ENCODE data around the gene SCN8A.

Gene SCN8A

GRCh38 chr12:51838762-51839161 lies 247.7 kb downstream of the SCN8A start:
- WGBS (ENCODE audit: insufficient coverage, insufficient read length), result no CpG with 5 or more reads among the region's 4 CpGs
- peaks cover 9% of the 10 kb centered on the region for H3K4me1 ChIP-seq (ENCODE audit: control insufficient read depth, insufficient read depth, low read length)
- H3K27me3 ChIP-seq (ENCODE audit: control insufficient read depth, insufficient read depth, low read length), result no peaks in the 10 kb centered on the region
- H3K27ac ChIP-seq (ENCODE audit: low read length), result no peak overlapping the region
- no peaks in the 10 kb centered on the region for H3K9me3 ChIP-seq (ENCODE audit: control insufficient read depth, insufficient read depth, low read length)
- no peaks in the 10 kb centered on the region for H3K36me3 ChIP-seq (ENCODE audit: control insufficient read depth, insufficient read depth, low read length)
- no peak overlapping the region for H3K4me3 ChIP-seq (ENCODE audit: low read length)
- DNase-seq (ENCODE audit: low read depth, low spot score), result no peak

- H3K36me3 ChIP-seq (ENCODE audit: control insufficient read depth, insufficient read depth, low read length), result no peaks in the 10 kb centered on the region
- DNase-seq (ENCODE audit: low read depth, low spot score), result no peak
- no CpG with 5 or more reads among the region's 5 CpGs for WGBS (ENCODE audit: insufficient coverage, insufficient read length)
- H3K27ac ChIP-seq (ENCODE audit: low read length), result no peak overlapping the region
- no peak overlapping the region for H3K4me3 ChIP-seq (ENCODE audit: low read length)
- no peaks in the 10 kb centered on the region for H3K27me3 ChIP-seq (ENCODE audit: control insufficient read depth, insufficient read depth, low read length)
- no peaks in the 10 kb centered on the region for H3K9me3 ChIP-seq (ENCODE audit: control insufficient read depth, insufficient read depth, low read length)
- H3K4me1 ChIP-seq (ENCODE audit: control insufficient read depth, insufficient read depth, low read length), result peaks cover 8% of the 10 kb centered on the region
Observed at GRCh38 chr12:51839310-51839947, 248.4 kb downstream of the SCN8A start.

- WGBS (ENCODE audit: insufficient coverage, insufficient read length), result no CpG with 5 or more reads among the region's 6 CpGs
- no peak for DNase-seq (ENCODE audit: low read depth, low spot score)
- Histone ChIP-seq H3K27ac (ENCODE audit: low read length) (no peak overlapping the region), H3K36me3 (ENCODE audit: control insufficient read depth, insufficient read depth, low read length) (no peaks in the 10 kb centered on the region), H3K27me3 (ENCODE audit: control insufficient read depth, insufficient read depth, low read length) (no peaks in the 10 kb centered on the region), H3K4me1 (ENCODE audit: control insufficient read depth, insufficient read depth, low read length) (peaks cover 11% of the 10 kb centered on the region), H3K4me3 (ENCODE audit: low read length) (no peak overlapping the region), H3K9me3 (ENCODE audit: control insufficient read depth, insufficient read depth, low read length) (no peaks in the 10 kb centered on the region)
Observed at GRCh38 chr12:51840966-51841365, 249.9 kb downstream of the SCN8A start.

- no peak overlapping the region for H3K4me3 ChIP-seq (ENCODE audit: low read length)
- no peaks in the 10 kb centered on the region for H3K27me3 ChIP-seq (ENCODE audit: control insufficient read depth, insufficient read depth, low read length)
- no peaks in the 10 kb centered on the region for H3K36me3 ChIP-seq (ENCODE audit: control insufficient read depth, insufficient read depth, low read length)
- DNase-seq (ENCODE audit: low read depth, low spot score), result no peak
- H3K4me1 ChIP-seq (ENCODE audit: control insufficient read depth, insufficient read depth, low read length), result peaks cover 13% of the 10 kb centered on the region
- WGBS (ENCODE audit: insufficient coverage, insufficient read length), result no CpG with 5 or more reads among the region's 6 CpGs
- H3K9me3 ChIP-seq (ENCODE audit: control insufficient read depth, insufficient read depth, low read length), result no peaks in the 10 kb centered on the region
- no peak overlapping the region for H3K27ac ChIP-seq (ENCODE audit: low read length)
Observed at GRCh38 chr12:51841727-51842126, 250.7 kb downstream of the SCN8A start.

- Histone ChIP-seq H3K27me3 (ENCODE audit: control insufficient read depth, insufficient read depth, low read length) (peaks cover 5% of the 10 kb centered on the region; the same call in 1 of the 2 replicates), H3K4me3 (ENCODE audit: low read length) (no peak overlapping the region), H3K4me1 (ENCODE audit: control insufficient read depth, insufficient read depth, low read length) (peaks cover 12% of the 10 kb centered on the region), H3K36me3 (ENCODE audit: control insufficient read depth, insufficient read depth, low read length) (no peaks in the 10 kb centered on the region), H3K9me3 (ENCODE audit: control insufficient read depth, insufficient read depth, low read length) (no peaks in the 10 kb centered on the region), H3K27ac (ENCODE audit: low read length) (no peak overlapping the region)
- no peak for DNase-seq (ENCODE audit: low read depth, low spot score)
- WGBS (ENCODE audit: insufficient coverage, insufficient read length), result no CpG with 5 or more reads among the region's 4 CpGs
Observed at GRCh38 chr12:51844854-51845253, 253.8 kb downstream of the SCN8A start.

GRCh38 chr12:51845482-51845881 lies 254.4 kb downstream of the SCN8A start:
- WGBS (ENCODE audit: insufficient coverage, insufficient read length), result no CpG with 5 or more reads among the region's 7 CpGs
- DNase-seq (ENCODE audit: low read depth, low spot score), result no peak
- no peak overlapping the region for H3K27ac ChIP-seq (ENCODE audit: low read length)
- H3K36me3 ChIP-seq (ENCODE audit: control insufficient read depth, insufficient read depth, low read length), result no peaks in the 10 kb centered on the region
- no peak overlapping the region for H3K4me3 ChIP-seq (ENCODE audit: low read length)
- peaks cover 12% of the 10 kb centered on the region for H3K4me1 ChIP-seq (ENCODE audit: control insufficient read depth, insufficient read depth, low read length)
- peaks cover 12% of the 10 kb centered on the region for H3K27me3 ChIP-seq (ENCODE audit: control insufficient read depth, insufficient read depth, low read length)
- no peaks in the 10 kb centered on the region for H3K9me3 ChIP-seq (ENCODE audit: control insufficient read depth, insufficient read depth, low read length)

GRCh38 chr12:51846271-51846691 lies 255.2 kb downstream of the SCN8A start:
- peaks cover 12% of the 10 kb centered on the region for H3K4me1 ChIP-seq (ENCODE audit: control insufficient read depth, insufficient read depth, low read length)
- H3K9me3 ChIP-seq (ENCODE audit: control insufficient read depth, insufficient read depth, low read length), result no peaks in the 10 kb centered on the region
- WGBS (ENCODE audit: insufficient coverage, insufficient read length), result no CpG with 5 or more reads among the region's 15 CpGs
- no peaks in the 10 kb centered on the region for H3K36me3 ChIP-seq (ENCODE audit: control insufficient read depth, insufficient read depth, low read length)
- H3K27ac ChIP-seq (ENCODE audit: low read length), result no peak overlapping the region
- H3K27me3 ChIP-seq (ENCODE audit: control insufficient read depth, insufficient read depth, low read length), result peaks cover 17% of the 10 kb centered on the region
- H3K4me3 ChIP-seq (ENCODE audit: low read length), result no peak overlapping the region
- no peak for DNase-seq (ENCODE audit: low read depth, low spot score)

- peaks cover 21% of the 10 kb centered on the region for H3K27me3 ChIP-seq (ENCODE audit: control insufficient read depth, insufficient read depth, low read length)
- WGBS (ENCODE audit: insufficient coverage, insufficient read length), result no CpG with 5 or more reads among the region's 59 CpGs
- no peaks in the 10 kb centered on the region for H3K36me3 ChIP-seq (ENCODE audit: control insufficient read depth, insufficient read depth, low read length)
- H3K9me3 ChIP-seq (ENCODE audit: control insufficient read depth, insufficient read depth, low read length), result no peaks in the 10 kb centered on the region
- peaks cover 10% of the 10 kb centered on the region for H3K4me1 ChIP-seq (ENCODE audit: control insufficient read depth, insufficient read depth, low read length)
- no peak overlapping the region for H3K27ac ChIP-seq (ENCODE audit: low read length)
- no peak for DNase-seq (ENCODE audit: low read depth, low spot score)
- H3K4me3 ChIP-seq (ENCODE audit: low read length), result peak overlapping the region; percentile 67; the same call in 1 of the 2 replicates
Observed at GRCh38 chr12:51846911-51847642, 256.0 kb downstream of the SCN8A start.

- Histone ChIP-seq H3K4me1 (ENCODE audit: control insufficient read depth, insufficient read depth, low read length) (peaks cover 10% of the 10 kb centered on the region), H3K27me3 (ENCODE audit: control insufficient read depth, insufficient read depth, low read length) (peaks cover 27% of the 10 kb centered on the region), H3K36me3 (ENCODE audit: control insufficient read depth, insufficient read depth, low read length) (no peaks in the 10 kb centered on the region), H3K4me3 (ENCODE audit: low read length) (peak overlapping the region; percentile 67; the same call in 1 of the 2 replicates), H3K9me3 (ENCODE audit: control insufficient read depth, insufficient read depth, low read length) (no peaks in the 10 kb centered on the region), H3K27ac (ENCODE audit: low read length) (no peak overlapping the region)
- no peak for DNase-seq (ENCODE audit: low read depth, low spot score)
- no CpG with 5 or more reads among the region's 40 CpGs for WGBS (ENCODE audit: insufficient coverage, insufficient read length)
Observed at GRCh38 chr12:51847643-51848325, 256.8 kb downstream of the SCN8A start.

- Histone ChIP-seq H3K36me3 (ENCODE audit: control insufficient read depth, insufficient read depth, low read length) (no peaks in the 10 kb centered on the region), H3K4me3 (ENCODE audit: low read length) (peak within 1 kb of the TSS; percentile 67), H3K27ac (ENCODE audit: low read length) (no peak within 1 kb of the TSS), H3K9me3 (ENCODE audit: control insufficient read depth, insufficient read depth, low read length) (no peaks in the 10 kb centered on the region), H3K4me1 (ENCODE audit: control insufficient read depth, insufficient read depth, low read length) (peaks cover 10% of the 10 kb centered on the region), H3K27me3 (ENCODE audit: control insufficient read depth, insufficient read depth, low read length) (peaks cover 27% of the 10 kb centered on the region)
- WGBS (ENCODE audit: insufficient coverage, insufficient read length), result no CpG with 5 or more reads among the region's 51 CpGs
- DNase-seq (ENCODE audit: low read depth, low spot score), result no peak
Observed at GRCh38 chr12:51848326-51848727, 257.3 kb downstream of the SCN8A start, which contains the start of gene FIGNL2. FIGNL2 (minus strand) TSS chr12:51848718; CDS start chr12:51822413, 26,305 bp downstream.

Measured in iPS DF 6.9 (cell line).